HFFc6 (cell line): ENCODE data around the gene PRKG1. TPM values are rescaled to one million over a fixed set of nuclear protein-coding genes. Genes with fewer than 3 reads are reported as not detected.

Experiments used
- DNase-seq: peaks from one replicate; pipeline ENCODE4 v3.0.0-alpha.2; 2018
- H3K27ac Mint-ChIP-seq: 2 replicates; pipeline ENCODE4 v1.8.0; 2020; ENCODE audit warnings: mild to moderate bottlenecking, mixed read lengths
- H3K27me3 Mint-ChIP-seq: 2 replicates; pipeline ENCODE4 v1.8.0; 2021; ENCODE audit warnings: mild to moderate bottlenecking, moderate library complexity, mixed read lengths; ENCODE audit not compliant: insufficient read depth
- H3K36me3 Mint-ChIP-seq: 2 replicates; pipeline ENCODE4 v1.8.0; 2021; ENCODE audit warnings: low read depth, mixed read lengths
- H3K4me1 Mint-ChIP-seq: 2 replicates; pipeline ENCODE4 v1.8.0; 2020; ENCODE audit warnings: low read depth, mixed read lengths
- H3K4me3 Mint-ChIP-seq: 2 replicates; pipeline ENCODE4 v1.8.0; 2020; ENCODE audit warnings: mild to moderate bottlenecking, moderate library complexity, mixed read lengths
- H3K9me3 Mint-ChIP-seq: 2 replicates; pipeline ENCODE4 v1.8.0; 2020; ENCODE audit warnings: mild to moderate bottlenecking, mixed read lengths
- total RNA-seq, 6 experiments: library from RNA; stranded (reverse); fragmentation: NEBNext Ultra II Directional; extraction: Animal tissue kit (Norgen Biotek cat#: 25700); gene quantifications; 2 replicates in 1 of 6; 3 replicates in 5 of 6; pipeline ENCODE4 v1.2.3, GENCODE V29; 2021
- TF ChIP-seq, protein P1 (sequence below): fragments of 200-600 bp; sonication (generic); IDR thresholded peaks from 2 replicates; pipeline ENCODE4 v1.5.0; 2021; ENCODE audit warnings: antibody characterized with exemption, mild to moderate bottlenecking

Gene PRKG1
- total RNA-seq, 6 experiments from 2014 or later, result 9.3 to 10.1 (median 9.8) TPM

DNA sequence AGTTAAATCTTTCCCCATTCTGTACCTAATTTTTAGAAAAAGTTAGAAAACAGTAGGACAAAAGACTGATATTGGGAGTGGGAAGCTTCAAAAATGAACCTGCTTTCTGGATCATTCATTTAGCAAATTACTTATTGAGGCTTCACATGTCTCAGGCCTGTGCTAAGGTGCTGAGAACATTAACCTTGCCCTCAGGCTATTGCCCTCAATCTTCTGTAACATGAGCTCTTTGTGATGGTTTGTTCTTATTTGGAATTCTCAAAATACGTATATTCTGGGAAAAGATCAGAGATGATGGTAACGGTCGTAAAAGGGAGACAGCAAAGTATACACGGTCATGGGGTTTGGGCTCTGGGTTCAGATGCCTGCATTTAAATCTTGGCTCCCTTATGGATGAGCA, 39.5 kb upstream of the PRKG1 start:
- H3K27me3 Mint-ChIP-seq, result peaks cover 2% of the 10 kb centered on the region; the same call in 1 of the 2 replicates
- DNase-seq, result no peak

DNA sequence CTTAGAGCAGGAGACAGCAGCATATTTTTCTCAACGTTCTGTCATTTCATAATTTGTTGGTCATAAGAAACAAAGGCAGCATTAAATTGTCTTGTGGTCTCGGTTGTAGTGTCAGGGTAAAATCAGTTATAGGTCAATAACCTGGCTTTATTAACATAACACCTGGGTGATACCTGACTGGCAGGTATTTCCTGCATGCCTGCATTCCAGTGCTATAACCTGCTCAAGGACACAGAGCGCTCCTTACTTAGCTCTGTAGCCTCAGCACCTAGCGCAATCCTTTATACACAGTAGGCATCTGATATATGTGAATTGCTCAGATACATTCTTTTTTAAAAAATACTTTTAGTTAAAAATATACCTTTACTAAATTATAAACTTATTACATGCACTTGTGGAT, 38.9 kb upstream of the PRKG1 start:
- no peaks in the 10 kb centered on the region for H3K9me3 Mint-ChIP-seq
- DNase-seq, result no peak
- H3K4me3 Mint-ChIP-seq, result no peak overlapping the region
- TF ChIP-seq, protein P1, sequence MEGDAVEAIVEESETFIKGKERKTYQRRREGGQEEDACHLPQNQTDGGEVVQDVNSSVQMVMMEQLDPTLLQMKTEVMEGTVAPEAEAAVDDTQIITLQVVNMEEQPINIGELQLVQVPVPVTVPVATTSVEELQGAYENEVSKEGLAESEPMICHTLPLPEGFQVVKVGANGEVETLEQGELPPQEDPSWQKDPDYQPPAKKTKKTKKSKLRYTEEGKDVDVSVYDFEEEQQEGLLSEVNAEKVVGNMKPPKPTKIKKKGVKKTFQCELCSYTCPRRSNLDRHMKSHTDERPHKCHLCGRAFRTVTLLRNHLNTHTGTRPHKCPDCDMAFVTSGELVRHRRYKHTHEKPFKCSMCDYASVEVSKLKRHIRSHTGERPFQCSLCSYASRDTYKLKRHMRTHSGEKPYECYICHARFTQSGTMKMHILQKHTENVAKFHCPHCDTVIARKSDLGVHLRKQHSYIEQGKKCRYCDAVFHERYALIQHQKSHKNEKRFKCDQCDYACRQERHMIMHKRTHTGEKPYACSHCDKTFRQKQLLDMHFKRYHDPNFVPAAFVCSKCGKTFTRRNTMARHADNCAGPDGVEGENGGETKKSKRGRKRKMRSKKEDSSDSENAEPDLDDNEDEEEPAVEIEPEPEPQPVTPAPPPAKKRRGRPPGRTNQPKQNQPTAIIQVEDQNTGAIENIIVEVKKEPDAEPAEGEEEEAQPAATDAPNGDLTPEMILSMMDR, result no peak
- no peak overlapping the region for H3K27ac Mint-ChIP-seq
- no peaks in the 10 kb centered on the region for H3K4me1 Mint-ChIP-seq
- peaks cover 2% of the 10 kb centered on the region; the same call in 1 of the 2 replicates for H3K27me3 Mint-ChIP-seq
- H3K36me3 Mint-ChIP-seq, result no peaks in the 10 kb centered on the region

More for the DNA sequence above, 39.5 kb upstream of the PRKG1 start:
- Mint-ChIP-seq H3K4me1 (no peaks in the 10 kb centered on the region), H3K4me3 (no peak overlapping the region), H3K27ac (no peak overlapping the region), H3K9me3 (no peaks in the 10 kb centered on the region), H3K36me3 (no peaks in the 10 kb centered on the region)
- TF ChIP-seq, protein P1, result no peak

DNA sequence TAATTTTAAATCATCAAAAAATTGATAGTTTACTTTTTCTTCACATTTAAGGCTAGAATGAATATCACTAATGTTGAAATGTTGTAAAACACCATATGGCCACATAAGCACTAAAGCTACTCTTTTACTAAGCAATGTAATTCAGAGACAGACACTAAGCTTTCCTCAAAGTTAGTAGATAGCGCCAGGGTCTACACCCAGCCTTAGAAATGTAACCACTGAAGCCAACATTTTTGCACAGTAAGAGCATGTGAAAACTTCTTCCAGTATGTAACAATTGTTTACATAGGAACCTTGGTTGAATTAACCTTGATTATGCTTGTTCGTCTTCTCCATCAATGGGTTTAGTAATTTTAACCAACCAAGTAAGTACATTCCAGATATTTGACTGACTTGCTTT, 28.4 kb upstream of the PRKG1 start:
- peaks cover 3% of the 10 kb centered on the region; the same call in 1 of the 2 replicates for H3K27me3 Mint-ChIP-seq
- H3K4me1 Mint-ChIP-seq, result peaks cover 9% of the 10 kb centered on the region; the same call in 1 of the 2 replicates
- no peak overlapping the region for H3K27ac Mint-ChIP-seq
- TF ChIP-seq, protein P1, result no peak
- H3K36me3 Mint-ChIP-seq, result no peaks in the 10 kb centered on the region
- no peaks in the 10 kb centered on the region for H3K9me3 Mint-ChIP-seq
- no peak overlapping the region for H3K4me3 Mint-ChIP-seq
- DNase-seq, result no peak

DNA sequence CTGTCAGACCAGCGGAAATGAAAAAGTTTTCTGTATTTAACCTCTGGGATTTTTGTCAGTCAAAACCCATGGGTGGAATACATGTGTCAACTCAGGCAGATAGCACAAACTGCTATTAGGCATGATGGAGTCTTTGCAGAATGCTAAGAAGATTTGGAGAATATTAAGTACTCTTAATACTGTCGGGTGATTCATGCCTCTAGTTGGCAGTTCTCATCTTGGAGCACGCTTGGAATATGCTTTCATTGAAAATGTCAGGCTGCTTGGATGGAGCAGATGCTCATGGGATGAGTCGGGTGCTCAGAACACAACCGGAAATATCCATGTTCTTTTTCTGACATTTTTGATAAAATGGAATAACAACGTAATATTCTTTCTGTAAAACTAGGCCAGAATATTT, 27.6 kb upstream of the PRKG1 start:
- TF ChIP-seq, protein P1, result no peak
- no peak overlapping the region for H3K4me3 Mint-ChIP-seq
- peaks cover 4% of the 10 kb centered on the region; the same call in 1 of the 2 replicates for H3K27me3 Mint-ChIP-seq
- peaks cover 16% of the 10 kb centered on the region; the same call in 1 of the 2 replicates for H3K4me1 Mint-ChIP-seq
- H3K36me3 Mint-ChIP-seq, result no peaks in the 10 kb centered on the region
- H3K9me3 Mint-ChIP-seq, result no peaks in the 10 kb centered on the region
- H3K27ac Mint-ChIP-seq, result no peak overlapping the region
- DNase-seq, result no peak

GRCh38 chr10:51047857-51048256, 26.4 kb upstream of the PRKG1 start:
- H3K36me3 Mint-ChIP-seq, result no peaks in the 10 kb centered on the region
- TF ChIP-seq, protein P1, result peak; percentile 26
- DNase-seq, result no peak
- H3K9me3 Mint-ChIP-seq, result no peaks in the 10 kb centered on the region
- H3K27me3 Mint-ChIP-seq, result peaks cover 4% of the 10 kb centered on the region; the same call in 1 of the 2 replicates
- H3K4me1 Mint-ChIP-seq, result peaks cover 16% of the 10 kb centered on the region; the same call in 1 of the 2 replicates
- H3K27ac Mint-ChIP-seq, result no peak overlapping the region
- H3K4me3 Mint-ChIP-seq, result no peak overlapping the region
